ENCODE measurements around the gene DPP3.

Gene DPP3

GRCh38 chr11:66484806-66485380 is 4.7 kb downstream of the DPP3 start:
- no peak for DNase-seq (ENCODE audit: low read depth)

GRCh38 chr11:66488957-66489356 is 8.7 kb downstream of the DPP3 start:
- no peak for DNase-seq (ENCODE audit: low read depth)

GRCh38 chr11:66489636-66490035 is 9.4 kb downstream of the DPP3 start:
- DNase-seq (ENCODE audit: low read depth) = no peak

GRCh38 chr11:66491315-66491935 is 11.2 kb downstream of the DPP3 start:
- DNase-seq (ENCODE audit: low read depth) = no peak

- no peak for DNase-seq (ENCODE audit: low read depth)
These were observed 12.1 kb downstream of the DPP3 start for GRCh38 chr11:66492161-66492865.

GRCh38 chr11:66493130-66493529 is 12.9 kb downstream of the DPP3 start:
- no peak for DNase-seq (ENCODE audit: low read depth)

- no peak for DNase-seq (ENCODE audit: low read depth)
These were observed 14.2 kb downstream of the DPP3 start for GRCh38 chr11:66494458-66494857.

GRCh38 chr11:66494935-66495334 is 14.7 kb downstream of the DPP3 start:
- no peak for DNase-seq (ENCODE audit: low read depth)

- DNase-seq (ENCODE audit: low read depth) = no peak
These were observed 15.2 kb downstream of the DPP3 start for GRCh38 chr11:66495401-66495854.

GRCh38 chr11:66497206-66497605 is 17.0 kb downstream of the DPP3 start:
- no peak for DNase-seq (ENCODE audit: low read depth)

GRCh38 chr11:66498506-66498905 is 18.3 kb downstream of the DPP3 start:
- DNase-seq (ENCODE audit: low read depth) = no peak

GRCh38 chr11:66505276-66505816 is 25.1 kb downstream of the DPP3 start:
- DNase-seq (ENCODE audit: low read depth) = no peak

- no peak for DNase-seq (ENCODE audit: low read depth)
These were observed 28.9 kb downstream of the DPP3 start for GRCh38 chr11:66509131-66509561.

- DNase-seq (ENCODE audit: low read depth) = peak; percentile 73
These were observed 30.2 kb downstream of the DPP3 start, which contains the start of gene BBS1 for GRCh38 chr11:66510271-66510989. BBS1 (plus strand) TSS chr11:66510635; CDS start chr11:66510660, 25 bp downstream.

GRCh38 chr11:66510990-66511339 is 30.7 kb downstream of the DPP3 start:
- no peak for DNase-seq (ENCODE audit: low read depth)

- no peak for DNase-seq (ENCODE audit: low read depth)
These were observed 43.4 kb downstream of the DPP3 start for GRCh38 chr11:66523611-66524010.

- no peak for DNase-seq (ENCODE audit: low read depth)
These were observed 44.2 kb downstream of the DPP3 start for GRCh38 chr11:66524304-66525040.

GRCh38 chr11:66529069-66529468 is 48.8 kb downstream of the DPP3 start:
- no peak for DNase-seq (ENCODE audit: low read depth)

GRCh38 chr11:66529655-66530054 is 49.4 kb downstream of the DPP3 start:
- no peak for DNase-seq (ENCODE audit: low read depth)

GRCh38 chr11:66530927-66531709 is 50.9 kb downstream of the DPP3 start:
- DNase-seq (ENCODE audit: low read depth) = no peak

- DNase-seq (ENCODE audit: low read depth) = no peak
These were observed 51.6 kb downstream of the DPP3 start for GRCh38 chr11:66531841-66532240.
